ENCODE measurements around the gene RABEP1.
"Not testable (repeated sequence)": the region's sequence is repeated elsewhere in the genome, so short reads cannot be mapped to it uniquely, and the experiment has no call there.

The RABEP1 gene

GRCh38 chr17:5429191-5429887 is 147.3 kb downstream of the RABEP1 start:
- DNase-seq, result no peak

- DNase-seq, result no peak
Observed at GRCh38 chr17:5430413-5430999, 148.4 kb downstream of the RABEP1 start.

- not testable (repeated sequence) for DNase-seq
Observed at GRCh38 chr17:5431234-5431633, 149.2 kb downstream of the RABEP1 start.

GRCh38 chr17:5431949-5432556 is 150.0 kb downstream of the RABEP1 start:
- no peak for DNase-seq

- no peak for DNase-seq
Observed at GRCh38 chr17:5434984-5435383, 152.9 kb downstream of the RABEP1 start.

All from COR-L47 (cell line).